ENCODE measurements around the gene RPL10A.

- TF ChIP-seq CTCF (IDR thresholded peaks at IDR 0.05) (no peak), FOXJ3 (CRISPR knock-in tag; IDR thresholded peaks at IDR 0.05) (no peak), TAF1 (IDR thresholded peaks at IDR 0.05; ENCODE audit: borderline replicate concordance, low read depth, low read length) (no peak), JUND (IDR thresholded peaks at IDR 0.05) (no peak), EP300 (IDR thresholded peaks at IDR 0.05; ENCODE audit: borderline replicate concordance in 1 of 2, low read depth in 1 of 2, low read length in 1 of 2) (no peak), REST (IDR thresholded peaks at IDR 0.05; ENCODE audit: low read depth, low read length) (no peak), RCOR1 (IDR thresholded peaks at IDR 0.05; ENCODE audit: low read length) (no peak), YY1 (IDR thresholded peaks at IDR 0.05; ENCODE audit: low read depth) (no peak), GABPA (IDR thresholded peaks at IDR 0.05; ENCODE audit: low read depth) (no peak), RAD21 (IDR thresholded peaks at IDR 0.05; ENCODE audit: low read length) (no peak), ZBTB33 (IDR thresholded peaks at IDR 0.05; ENCODE audit: borderline replicate concordance, low read depth) (no peak), POLR2AphosphoS5 (IDR thresholded peaks at IDR 0.05; ENCODE audit: low read depth, low read length) (no peak), CHD2 (IDR thresholded peaks at IDR 0.05; ENCODE audit: low read length, partially characterized antibody) (no peak), GATA2 (CRISPR knock-in tag; IDR thresholded peaks at IDR 0.05) (no peak)
These were observed 44.5 kb downstream of the RPL10A start, which contains the start of gene TULP1 for GRCh38 chr6:35512740-35513139.

All from SK-N-SH (cell line).